ENCODE results near the gene ATP2B3.

The ATP2B3 gene

DNA sequence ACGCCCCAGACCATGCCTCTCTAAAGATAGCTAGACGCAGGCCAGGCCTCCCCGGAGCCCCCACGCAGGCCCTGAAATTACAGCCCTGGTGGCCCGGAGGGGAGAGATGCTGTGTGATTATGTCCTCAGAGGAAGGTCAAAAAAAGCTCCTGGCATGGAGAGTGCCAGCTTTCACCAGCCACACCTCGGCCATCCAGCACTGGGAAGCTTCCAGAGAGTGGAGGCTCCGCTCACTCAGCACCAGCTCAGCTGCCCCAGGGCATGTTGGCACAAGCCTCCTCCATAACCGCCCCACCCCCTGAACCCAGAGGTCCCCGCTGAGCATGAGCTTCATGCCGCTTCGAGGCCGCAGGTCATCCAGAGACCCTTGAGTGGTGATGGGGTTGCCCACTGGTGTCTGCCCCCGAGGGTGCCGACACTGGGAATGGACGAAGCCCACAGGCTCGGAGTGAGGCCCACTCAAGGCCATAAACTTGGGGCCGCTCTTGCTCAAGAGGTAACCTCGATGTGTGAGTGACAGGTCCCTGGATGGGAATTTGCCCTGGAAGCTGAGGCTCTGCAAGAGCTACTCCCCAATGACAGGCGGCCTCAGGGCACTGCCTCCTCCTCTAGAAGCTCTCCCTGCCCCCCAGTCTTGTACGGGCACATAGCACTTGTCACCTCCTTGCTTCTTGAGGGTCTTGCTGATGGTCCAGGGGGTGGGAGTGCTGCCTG is 27.1 kb upstream of the ATP2B3 start:
- no peak for DNase-seq

DNA sequence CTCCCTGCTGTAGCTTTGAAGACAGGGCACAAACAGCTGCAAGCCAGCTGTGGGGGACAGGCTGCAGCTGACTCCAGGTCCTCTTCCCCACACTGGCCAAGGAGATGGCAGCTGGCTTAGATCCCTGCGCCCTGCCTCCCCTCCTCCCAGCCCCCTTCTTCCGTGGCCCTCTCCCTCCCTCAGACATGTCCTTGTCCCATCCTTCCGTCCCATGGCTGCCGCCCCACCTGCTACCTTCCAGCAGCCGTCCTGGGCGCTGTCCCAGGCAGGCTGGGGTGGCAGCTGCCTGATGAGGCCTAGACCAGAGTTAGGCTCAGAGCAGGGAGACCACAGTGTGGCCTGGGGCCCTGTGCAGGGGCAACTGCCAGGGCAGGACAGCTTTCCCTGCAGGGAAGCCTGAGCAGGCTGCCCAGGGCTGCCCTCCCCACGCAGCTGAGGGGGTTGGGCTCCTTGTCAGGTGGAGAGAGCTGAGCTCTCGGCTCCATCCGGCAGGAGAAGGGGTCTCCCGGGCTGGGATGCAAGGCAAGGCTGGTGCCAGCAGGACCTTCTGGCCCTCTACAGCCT is 26.0 kb upstream of the ATP2B3 start:
- no peak for DNase-seq

DNA sequence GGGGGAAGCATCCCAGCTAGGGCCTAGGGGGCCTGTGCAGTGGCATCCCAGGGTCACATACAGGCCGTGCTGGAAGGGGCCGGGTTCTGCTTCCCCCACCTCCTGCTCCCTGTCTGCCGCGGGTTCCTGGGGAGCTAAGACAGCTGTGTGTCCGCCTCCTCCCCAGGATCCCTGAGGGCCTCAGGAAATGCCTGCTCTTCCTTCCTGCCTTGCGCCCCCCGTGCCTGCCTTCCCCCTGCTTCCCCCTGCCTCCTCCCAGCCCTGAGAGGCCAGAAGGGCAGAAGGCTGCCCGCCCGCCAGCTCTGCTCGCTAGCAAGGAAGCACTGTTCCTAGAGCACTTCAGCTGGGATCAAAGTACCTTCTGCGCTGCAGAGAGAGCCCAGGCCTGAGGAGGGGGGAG is 25.5 kb upstream of the ATP2B3 start:
- no peak for DNase-seq

DNA sequence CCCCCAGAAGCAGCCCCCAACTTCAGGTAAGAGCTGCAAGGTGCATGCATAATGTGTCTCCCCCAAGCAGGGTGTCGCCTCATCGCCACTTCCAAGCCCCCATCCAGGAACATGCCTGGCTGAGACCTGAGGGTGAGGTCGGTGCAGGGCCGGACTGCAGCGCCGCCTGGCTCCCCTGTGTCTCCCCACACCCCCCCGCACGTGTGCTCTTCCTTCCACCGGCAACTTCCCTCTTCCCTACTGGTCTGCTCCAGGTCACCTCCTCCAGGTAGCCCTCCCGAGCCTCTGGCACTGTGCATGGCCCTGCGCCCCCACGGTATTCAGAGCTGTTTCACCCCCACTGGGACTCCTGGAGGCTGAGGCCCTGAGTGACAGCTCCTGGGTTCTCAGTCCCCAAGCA is 24.9 kb upstream of the ATP2B3 start:
- no peak for DNase-seq

DNA sequence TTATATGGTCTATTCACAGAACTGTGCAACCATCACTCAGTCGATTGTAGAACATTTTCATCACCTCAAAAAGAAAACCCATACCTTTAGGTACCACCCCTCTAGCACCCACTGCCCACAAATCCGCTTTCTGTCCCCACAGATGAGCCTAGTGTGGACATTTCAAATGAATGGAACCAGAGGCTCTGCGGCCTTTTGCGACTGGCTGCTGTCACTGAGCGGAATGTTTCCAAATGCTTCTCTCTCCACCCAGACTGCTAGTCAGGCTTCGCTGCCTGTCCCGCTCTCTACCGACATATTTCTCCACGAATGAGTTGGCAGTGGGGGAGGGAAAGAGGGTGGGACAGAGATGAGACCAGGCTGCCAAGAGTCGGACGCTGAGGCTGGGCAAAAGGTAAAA is 24.4 kb upstream of the ATP2B3 start:
- no peak for DNase-seq

DNA sequence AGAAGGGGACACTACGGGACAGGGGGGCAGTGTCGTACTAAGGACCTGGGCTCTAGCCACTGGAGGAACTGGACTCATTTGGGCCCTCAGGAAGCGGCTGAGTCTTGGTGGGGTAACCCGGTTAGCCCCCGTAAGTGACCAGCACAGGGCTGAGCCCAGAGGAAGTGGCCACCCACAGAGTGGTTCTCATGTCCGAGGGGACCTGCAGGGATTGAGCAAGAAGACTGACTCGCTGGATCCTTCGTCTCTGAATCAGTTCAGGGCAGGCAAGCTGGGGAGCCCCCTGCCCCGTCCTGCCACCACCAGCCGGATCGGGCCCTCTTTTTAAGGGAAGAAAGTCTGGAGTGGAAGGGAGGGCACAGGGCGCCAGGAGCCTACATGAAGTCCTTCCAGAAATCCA is 23.4 kb upstream of the ATP2B3 start:
- DNase-seq, result no peak

DNA sequence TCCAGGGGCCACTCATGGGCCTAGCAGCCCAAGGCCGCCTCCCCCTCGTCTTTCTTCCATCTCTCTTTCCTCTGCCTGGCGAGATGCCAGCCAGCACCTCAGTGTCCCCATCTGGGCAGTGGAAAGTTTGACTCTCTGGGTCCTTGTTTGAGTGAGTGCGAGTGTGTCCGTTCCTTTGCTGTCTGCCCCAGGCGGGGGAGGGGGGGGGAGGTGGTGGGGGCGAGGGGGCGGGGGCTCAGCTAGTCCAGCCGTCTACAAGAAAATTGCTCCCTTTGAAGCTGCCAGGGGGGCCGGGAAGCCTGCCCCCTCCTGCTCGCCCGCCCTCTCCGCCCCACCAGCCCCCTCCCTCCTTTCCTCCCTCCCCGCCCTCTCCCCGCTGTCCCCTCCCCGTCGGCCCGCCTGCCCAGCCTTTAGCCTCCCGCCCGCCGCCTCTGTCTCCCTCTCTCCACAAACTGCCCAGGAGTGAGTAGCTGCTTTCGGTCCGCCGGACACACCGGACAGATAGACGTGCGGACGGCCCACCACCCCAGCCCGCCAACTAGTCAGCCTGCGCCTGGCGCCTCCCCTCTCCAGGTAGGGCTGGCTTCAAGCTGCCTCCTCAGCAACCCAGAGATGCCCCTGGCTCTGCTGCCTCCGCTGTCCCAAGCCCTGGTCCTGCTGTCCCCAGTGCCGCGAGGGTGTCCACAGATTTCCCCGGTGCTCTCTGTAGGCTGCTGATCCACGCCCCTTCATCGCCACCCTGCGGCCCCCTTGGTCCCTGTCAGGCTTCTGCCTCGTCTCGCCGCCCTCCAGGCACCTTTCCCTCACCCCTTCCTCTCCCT is 22.7 kb upstream of the ATP2B3 start, which contains the start of gene BGN:
Gene BGN, plus strand, starts transcription at position 440 of the 821 bp plus-strand sequence. CDS start 9,652 bp downstream, outside the sequence.
- DNase-seq, result no peak

DNA sequence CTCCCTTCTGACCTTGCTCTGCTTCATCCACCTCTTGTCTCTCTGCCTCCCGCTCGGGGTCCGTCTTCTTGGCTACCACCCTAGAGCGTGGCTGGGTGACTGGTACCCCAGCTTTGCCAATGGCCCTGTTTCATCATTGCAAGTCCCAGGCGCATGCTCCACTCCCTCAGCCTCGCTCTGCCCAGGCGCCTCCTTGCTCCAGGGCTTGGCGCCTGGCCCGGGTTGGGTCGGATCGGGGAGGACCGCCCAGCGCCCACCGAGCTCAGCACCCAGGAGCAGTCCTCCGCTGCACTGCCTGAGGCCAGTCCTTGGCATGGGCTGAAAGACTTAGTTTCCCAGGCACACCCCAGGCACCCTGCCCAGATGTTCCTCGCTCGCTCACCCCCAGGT is 22.1 kb upstream of the ATP2B3 start:
- no peak for DNase-seq

DNA sequence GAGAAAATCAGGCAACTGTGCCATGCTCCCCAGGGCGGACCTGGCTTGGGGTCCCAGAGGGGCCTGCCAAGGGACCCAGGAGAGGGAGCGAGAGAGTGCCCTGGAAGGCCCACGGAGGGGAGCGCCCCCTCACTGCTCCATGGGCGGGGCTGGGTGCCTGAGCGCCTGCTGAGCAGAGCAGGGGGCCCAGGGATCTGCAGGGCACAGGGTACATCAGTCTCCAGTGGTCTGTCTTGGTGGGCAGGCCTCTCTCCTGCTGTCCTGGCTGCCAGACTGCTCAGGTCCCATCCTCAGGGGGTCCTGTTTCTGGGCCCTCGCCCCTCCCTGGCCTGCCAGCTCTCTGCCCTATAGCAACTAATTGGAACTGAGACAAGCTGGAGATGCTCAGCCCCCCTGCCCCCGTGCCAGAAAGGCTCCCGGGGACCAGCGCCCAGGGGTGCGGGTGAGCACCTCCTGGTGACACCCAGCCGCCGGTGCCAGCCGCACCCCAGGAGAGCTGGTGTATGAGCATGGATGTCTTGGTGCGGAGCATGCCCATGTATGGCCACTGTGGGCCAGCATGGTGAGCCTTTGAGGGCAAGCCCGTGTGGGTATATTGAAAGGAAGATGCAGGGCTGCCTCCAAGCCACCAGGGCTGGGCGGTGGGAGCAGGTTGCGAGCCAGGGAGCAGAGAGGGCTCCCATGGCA is 21.4 kb upstream of the ATP2B3 start:
- DNase-seq, result no peak

DNA sequence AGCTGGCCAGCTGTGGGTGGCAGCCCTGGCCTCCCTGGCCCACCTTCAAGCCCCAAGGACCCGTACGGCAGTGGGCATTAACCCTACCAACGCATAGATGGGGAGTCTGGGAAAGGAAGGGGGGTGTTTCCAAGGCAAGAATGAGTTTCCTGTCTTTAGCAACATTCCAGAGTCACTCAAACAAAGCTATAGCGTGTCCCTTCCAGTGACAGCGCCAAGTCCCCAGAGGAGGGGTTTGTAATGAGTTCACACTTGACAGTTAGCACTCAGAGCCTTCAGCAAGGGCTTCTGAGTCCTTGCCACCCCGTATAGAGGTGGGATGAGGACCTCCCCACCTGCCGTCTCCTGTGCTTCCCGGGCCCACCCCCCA is 20.9 kb upstream of the ATP2B3 start:
- no peak for DNase-seq

DNA sequence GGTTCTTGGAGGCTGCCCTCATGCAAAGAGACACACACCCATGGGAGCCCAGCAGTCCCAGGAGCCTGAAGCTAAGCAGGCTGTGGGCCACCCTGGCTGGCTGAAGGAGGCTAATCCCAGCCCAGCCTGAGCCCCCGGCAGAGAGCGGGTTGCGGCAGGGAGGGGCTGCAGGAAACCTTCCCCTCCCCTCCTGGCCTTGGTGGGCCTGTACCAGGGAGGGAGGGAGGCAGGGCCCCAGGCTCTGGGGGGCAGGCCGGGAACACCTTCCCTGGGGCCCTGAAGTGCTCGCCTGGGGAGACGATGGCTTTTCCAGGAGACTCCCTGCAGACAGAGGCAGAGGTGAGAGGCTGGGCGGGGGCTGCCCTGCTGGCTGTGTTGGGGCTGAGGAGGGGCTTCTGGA is 19.0 kb upstream of the ATP2B3 start:
- DNase-seq, result no peak

DNA sequence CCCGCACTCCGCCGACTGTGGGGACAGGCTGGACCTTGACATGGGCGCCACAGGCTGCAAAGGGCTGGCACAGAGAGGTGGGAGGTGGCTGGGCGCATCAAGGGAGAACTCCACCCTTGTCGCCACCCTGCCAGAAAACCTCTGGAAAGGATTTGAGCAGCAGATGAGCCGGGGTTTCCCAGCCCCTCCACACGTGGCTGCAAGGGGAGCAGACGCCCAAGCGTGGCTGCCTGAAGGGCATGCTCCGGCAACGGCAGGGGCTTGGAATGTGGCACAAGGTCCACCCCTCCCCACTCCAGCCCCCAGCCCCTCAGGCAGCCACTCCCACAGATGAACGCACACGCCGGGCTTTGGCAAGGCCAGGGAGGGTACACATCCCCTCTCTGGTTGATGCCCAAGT is 18.1 kb upstream of the ATP2B3 start:
- DNase-seq, result no peak

DNA sequence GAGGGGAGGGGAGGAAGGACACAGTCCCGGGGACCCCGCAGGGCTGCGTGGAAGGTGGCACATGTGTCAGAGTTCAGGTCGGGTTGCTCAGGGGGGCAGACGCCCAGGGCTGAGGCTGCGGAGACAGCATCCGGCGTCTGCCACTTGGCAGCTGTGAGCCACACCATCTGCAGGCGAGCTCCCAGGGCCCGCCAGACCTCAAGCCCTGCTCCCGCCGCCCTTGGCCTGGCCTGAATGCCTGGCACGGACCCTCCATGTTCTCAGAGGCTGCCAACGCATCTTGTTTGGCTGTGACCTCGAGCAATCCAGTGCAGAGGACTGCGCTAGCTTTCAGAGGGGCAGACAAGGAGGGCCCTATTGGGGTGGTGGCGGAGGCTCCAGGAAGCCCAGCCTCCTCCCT is 17.6 kb upstream of the ATP2B3 start:
- no peak for DNase-seq

DNA sequence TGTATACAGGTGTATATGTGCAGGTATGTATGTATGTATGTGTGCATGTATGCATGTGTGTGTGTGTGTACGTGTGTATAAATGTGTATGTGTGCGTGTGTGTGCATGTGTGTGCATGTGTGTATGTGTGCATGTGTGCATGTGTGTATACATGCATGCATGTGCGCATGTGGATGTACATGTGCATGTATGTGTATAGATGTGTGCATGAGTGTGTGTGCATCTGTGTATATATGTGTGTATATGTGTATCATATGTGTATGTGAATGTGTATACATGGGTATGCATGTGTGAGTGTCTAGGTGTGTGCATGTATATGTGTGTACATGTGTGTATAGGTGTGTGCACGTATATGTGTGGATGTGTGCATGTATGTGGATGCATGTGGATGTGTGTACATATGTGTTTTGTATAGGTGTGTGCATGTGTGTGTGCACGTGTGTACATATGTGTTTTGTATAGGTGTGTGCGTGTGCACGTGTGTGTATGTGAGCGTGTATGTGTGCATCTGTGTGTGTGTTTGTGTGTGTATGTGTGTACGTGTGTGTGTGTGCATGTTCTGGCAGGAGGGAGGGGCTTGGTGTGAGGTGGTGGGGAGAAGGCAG is 16.7 kb upstream of the ATP2B3 start:
- DNase-seq, result no peak

DNA sequence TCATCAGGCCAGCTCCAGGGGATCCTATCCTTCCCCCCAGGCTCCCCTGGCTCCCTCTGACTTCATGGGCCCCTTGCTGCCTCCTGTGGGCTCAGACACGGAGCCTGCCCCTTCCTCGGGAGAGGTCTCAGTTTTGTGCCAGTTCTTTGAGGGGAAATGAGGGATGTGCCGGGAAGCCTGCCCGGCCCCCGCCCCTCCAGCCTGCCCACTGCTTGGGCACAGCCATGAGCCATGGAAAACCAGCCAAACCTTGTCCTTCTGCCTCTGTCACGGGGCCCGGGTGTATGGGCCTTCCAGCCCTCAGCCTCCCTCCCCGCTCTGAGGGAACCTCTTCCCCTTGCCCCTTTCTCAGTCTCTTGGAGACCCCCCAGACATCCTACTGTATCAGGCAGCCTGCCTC is 15.9 kb upstream of the ATP2B3 start:
- no peak for DNase-seq

DNA sequence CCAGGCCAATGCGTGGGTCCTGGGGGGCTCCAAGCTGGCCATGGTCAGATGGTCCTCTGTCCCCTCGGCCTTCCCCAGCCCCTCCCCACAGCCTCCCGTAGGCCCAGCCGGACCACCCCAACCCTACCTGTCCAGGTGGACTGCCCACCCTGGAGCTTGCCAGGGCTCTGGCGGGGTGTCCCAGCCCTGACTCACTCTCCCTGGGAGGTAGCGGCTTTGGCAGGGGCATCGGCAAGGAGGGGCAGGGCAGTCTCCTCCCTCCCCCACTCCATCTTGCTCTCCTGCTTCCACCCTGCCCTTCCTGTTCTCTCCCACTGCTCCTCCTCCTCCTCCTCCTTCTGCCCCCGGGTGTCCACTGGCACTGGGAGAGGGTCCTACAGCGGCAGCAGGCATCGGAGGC is 15.3 kb upstream of the ATP2B3 start:
- no peak for DNase-seq

DNA sequence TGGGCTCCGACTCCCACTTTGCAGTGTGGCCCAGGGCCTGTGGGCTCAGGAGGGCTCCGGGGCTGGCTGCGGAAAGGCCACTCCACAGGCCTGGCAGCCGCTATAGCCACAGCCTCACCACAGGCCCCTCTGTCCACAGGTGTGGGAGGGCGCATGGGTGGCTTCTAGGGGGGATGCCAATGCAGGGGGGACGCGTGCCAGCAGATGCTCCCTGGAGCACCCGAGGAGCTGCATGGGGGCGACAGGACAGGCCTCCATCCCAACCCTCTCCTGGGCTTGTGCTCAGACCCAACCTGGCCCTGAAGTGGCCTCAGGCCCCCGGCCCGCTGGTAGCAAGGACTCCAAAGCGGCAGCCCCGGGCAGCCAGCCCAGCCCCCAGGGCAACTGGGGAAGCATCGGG is 14.6 kb upstream of the ATP2B3 start:
- DNase-seq, result no peak

DNA sequence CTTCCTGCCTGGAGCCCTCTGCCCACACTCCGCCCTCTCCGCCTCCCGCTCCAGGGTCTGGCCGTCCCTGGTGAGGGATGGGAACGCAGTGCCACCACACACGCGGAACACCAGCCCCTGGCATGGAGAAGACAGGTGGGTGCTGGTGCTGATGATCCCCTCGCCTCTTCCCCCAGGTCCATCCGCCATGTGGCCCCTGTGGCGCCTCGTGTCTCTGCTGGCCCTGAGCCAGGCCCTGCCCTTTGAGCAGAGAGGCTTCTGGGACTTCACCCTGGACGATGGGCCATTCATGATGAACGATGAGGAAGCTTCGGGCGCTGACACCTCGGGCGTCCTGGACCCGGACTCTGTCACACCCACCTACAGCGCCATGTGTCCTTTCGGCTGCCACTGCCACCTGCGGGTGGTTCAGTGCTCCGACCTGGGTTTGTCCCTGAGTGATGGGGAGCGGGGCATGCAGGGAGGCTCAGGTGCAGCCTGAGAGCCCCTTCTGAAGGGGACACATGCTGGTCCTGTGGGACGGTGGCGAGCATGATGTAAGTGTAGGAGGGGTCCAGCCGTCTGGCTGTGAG is 12.9 kb upstream of the ATP2B3 start:
- no peak for DNase-seq

DNA sequence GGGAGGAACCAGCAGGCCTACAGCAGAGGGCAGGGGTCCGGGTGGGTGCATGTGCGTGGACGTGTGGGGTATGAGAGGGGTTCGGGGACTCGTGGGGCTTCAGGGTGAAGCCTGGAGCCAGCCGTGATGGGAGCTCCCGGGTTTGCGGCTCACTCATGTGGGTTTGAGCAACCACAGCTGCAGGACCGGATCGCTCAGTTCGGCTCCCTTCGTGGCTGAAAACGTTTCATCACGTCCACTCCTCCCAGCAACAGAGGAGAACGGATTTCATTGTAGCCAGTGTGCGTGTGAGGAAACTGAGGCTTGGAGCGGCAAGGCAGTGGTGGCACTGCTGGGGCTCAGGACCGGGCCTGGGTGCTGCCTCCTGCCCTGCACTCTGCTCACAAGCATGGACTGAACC is 12.1 kb upstream of the ATP2B3 start:
- no peak for DNase-seq

DNA sequence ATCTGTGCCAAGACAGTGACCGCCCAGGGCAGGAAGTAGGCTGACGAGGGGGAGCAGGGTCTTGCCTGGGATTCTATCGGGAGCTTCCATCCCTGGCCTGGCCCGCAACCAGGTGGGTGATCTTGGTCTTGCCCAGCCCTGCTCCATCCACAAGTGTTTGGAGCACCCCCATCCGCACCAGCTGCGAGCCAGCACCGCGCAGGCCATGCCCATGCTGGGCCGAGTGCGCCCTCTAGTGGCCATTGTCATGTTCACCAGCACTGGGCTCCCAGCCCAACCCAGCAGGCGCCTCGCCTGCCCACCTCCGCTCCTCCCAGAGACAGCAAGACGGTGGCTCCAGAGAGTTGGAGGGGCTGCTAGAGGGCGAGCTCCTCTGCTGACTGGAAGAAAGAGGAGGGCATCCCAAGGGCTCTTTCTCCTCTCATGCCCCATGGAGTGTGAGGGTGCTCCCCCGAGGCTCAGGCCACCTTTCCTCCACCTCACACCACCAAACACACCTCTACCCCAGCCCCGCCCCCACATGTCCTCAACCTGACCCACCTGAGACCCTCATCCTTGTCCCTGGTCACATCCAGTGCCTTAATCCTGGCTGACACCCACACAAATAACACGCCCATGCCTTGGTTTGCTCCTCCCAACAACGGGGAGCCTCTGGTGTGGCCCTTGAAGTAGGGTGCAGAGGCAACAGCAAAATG is 9.8 kb upstream of the ATP2B3 start:
- DNase-seq, result no peak

DNA sequence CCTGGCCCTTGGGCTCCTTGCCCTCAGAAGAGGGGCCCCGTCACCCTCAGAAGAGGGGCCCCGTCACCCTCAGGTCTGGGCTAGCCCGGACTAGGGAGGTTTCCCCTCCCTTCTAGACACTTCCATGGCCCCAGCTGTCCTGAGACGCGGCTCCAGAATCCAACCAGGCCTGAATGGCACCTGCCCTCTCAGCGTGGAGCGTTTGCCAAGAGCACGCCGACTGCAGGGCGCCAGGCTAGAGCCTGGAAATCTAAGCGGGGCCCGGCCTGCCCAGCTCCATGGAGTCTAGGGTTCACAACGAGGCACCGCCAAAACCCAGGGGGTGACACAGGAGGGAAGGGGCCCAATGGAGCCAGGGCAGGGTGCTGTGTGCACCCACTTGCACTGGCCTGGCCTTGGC is 7.8 kb upstream of the ATP2B3 start:
- DNase-seq, result no peak

DNA sequence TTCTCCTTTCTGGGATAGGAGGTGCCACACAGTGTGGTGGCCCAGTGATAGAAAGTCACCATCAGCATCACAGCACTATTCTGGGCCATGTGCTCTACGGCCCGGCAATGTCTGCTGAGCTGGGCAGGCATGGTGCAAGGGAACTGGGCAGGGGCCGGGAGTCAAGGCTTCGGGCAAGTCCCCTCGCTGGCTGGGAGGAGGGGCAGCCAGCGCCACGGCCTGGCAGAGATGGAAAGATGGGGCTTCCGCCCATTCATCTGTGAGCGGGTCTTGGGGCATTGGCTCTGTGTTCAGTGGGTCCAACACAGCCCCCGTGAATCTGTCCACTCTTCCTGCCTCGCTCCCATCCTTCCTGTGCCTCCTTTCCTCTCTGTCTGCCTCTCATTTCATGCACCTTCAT is 7.1 kb upstream of the ATP2B3 start:
- no peak for DNase-seq

All from NCI-H187 treated with DMSO at 0.1 percent for 48 hours (cell line).